Suprapubic skin (tissue), 4 donors: Measurements from ENCODE around the gene ZNF428. TPM values are rescaled to one million over a fixed set of nuclear protein-coding genes. Genes with fewer than 3 reads are reported as not detected.
A peak's percentile ranks its signal among the peaks of the same experiment; 100 is the strongest.

Experiments
- DNase-seq, 2 donors: peaks; one replicate each; pipeline ENCODE4 v3.0.0-alpha.2; 2019; ENCODE audit warnings: low spot score in 2 of 2
- H3K27ac ChIP-seq: fragments of 200-600 bp; sonication (generic); one replicate; pipeline ENCODE4 v1.5.1; 2019
- H3K27me3 ChIP-seq: fragments of 200-600 bp; sonication (generic); one replicate; pipeline ENCODE4 v1.5.1; 2019
- H3K36me3 ChIP-seq: fragments of 200-600 bp; sonication (generic); one replicate; pipeline ENCODE4 v1.5.1; 2019
- H3K4me1 ChIP-seq: fragments of 200-600 bp; sonication (generic); one replicate; pipeline ENCODE4 v1.5.1; 2019
- H3K4me3 ChIP-seq: fragments of 200-600 bp; sonication (generic); one replicate; pipeline ENCODE4 v1.5.1; 2019; ENCODE audit warnings: mild to moderate bottlenecking
- H3K9me3 ChIP-seq: fragments of 200-600 bp; sonication (generic); one replicate; pipeline ENCODE4 v1.5.1; 2019
- EP300 ChIP-seq: sonication (generic); formaldehyde crosslinking; IDR thresholded peaks from one replicate; pipeline ENCODE4 v1.6.1; 2017; ENCODE audit warnings: antibody characterized with exemption
- POLR2A ChIP-seq, 2 donors: fragments of 450-650 bp; IDR thresholded peaks; one replicate each; pipeline ENCODE4 v1.6.1; 2017; ENCODE audit warnings: antibody characterized with exemption in 2 of 2, mild to moderate bottlenecking in 2 of 2, moderate library complexity in 2 of 2
- POLR2AphosphoS5 ChIP-seq, 3 donors: sonication (generic); formaldehyde crosslinking; IDR thresholded peaks; one replicate each; pipeline ENCODE4 v1.6.1; 2017; ENCODE audit warnings: antibody characterized with exemption in 3 of 3
- WGBS: methylation state at CpG from one replicate; pipeline ENCODE4 v1.1.5; 2018; 5-methylcytosine and 5-hydroxymethylcytosine counted together
- total RNA-seq, 4 donors: library from RNA; depleted of rRNA; stranded (reverse); fragments of >200 nt; gene quantifications; one replicate each; pipeline ENCODE4 v1.1.0, GENCODE V29; 2016
- TF ChIP-seq, protein P1 (sequence below), 2 donors: fragments of 200-600 bp in 1 of 2; fragments of 450-650 bp in 1 of 2; sonication (generic) in 1 of 2; IDR thresholded peaks; one replicate each; pipeline ENCODE4 v1.5.1; 2016 to 2019; ENCODE audit warnings: antibody characterized with exemption in 2 of 2, mild to moderate bottlenecking in 1 of 2, moderate library complexity in 1 of 2

Gene ZNF428
- total RNA-seq, 4 donors from 2014 or later, result 10.6 to 19.3 (median 17.5) TPM

DNA sequence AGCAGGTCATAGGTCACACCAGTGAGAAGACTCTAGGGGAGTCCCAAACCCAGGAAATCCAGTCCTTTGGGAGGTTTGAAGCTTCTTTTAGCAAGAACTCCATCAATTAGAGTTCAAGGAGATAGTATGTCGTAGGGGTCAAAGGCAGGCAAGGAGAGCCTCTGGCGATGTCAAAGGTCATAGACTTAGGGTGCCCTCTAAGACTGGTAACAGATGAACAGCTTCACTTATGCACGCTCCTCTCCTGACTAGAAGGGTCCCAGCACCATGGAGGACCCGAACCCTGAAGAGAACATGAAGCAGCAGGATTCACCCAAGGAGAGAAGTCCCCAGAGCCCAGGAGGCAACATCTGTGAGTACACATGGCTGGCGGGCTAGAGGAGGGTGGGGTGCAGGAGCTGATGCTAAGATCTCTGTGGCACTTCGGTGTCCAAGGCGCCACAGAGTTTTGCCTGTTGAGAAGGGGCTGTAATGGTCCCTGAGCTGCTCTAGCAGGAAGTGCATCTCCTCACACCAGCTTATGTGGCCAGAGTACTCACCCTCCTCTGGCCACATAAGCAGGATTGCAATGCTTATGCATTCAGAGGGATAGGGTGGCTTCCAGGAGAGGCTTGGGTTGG, 22.5 kb downstream of the ZNF428 start:
- Histone ChIP-seq H3K4me3 (peak overlapping the region; percentile 60), H3K27ac (peak overlapping the region; percentile 96), H3K9me3 (no peaks in the 10 kb centered on the region), H3K27me3 (no peaks in the 10 kb centered on the region), H3K4me1 (peaks cover 40% of the 10 kb centered on the region), H3K36me3 (peaks cover 29% of the 10 kb centered on the region)
- 30% methylated on average over 7 of the region's 7 CpGs for WGBS
- no peak for DNase-seq
- TF ChIP-seq EP300 (no peak), POLR2A (IDR thresholded peaks at IDR 0.05) (no peak), POLR2AphosphoS5 (IDR thresholded peaks at IDR 0.05) (no peak)
- TF ChIP-seq, protein P1, sequence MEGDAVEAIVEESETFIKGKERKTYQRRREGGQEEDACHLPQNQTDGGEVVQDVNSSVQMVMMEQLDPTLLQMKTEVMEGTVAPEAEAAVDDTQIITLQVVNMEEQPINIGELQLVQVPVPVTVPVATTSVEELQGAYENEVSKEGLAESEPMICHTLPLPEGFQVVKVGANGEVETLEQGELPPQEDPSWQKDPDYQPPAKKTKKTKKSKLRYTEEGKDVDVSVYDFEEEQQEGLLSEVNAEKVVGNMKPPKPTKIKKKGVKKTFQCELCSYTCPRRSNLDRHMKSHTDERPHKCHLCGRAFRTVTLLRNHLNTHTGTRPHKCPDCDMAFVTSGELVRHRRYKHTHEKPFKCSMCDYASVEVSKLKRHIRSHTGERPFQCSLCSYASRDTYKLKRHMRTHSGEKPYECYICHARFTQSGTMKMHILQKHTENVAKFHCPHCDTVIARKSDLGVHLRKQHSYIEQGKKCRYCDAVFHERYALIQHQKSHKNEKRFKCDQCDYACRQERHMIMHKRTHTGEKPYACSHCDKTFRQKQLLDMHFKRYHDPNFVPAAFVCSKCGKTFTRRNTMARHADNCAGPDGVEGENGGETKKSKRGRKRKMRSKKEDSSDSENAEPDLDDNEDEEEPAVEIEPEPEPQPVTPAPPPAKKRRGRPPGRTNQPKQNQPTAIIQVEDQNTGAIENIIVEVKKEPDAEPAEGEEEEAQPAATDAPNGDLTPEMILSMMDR (IDR thresholded peaks at IDR 0.05), result no peak

- WGBS, result 0% methylated on average over 49 of the region's 60 CpGs
- peaks cover 36% of the 10 kb centered on the region for H3K36me3 ChIP-seq
Observed at GRCh38 chr19:43595999-43596841, 23.2 kb downstream of the ZNF428 start, which contains the start of the genes IRGQ and ZNF576. Gene IRGQ (minus strand): TSS chr19:43596134. CDS start chr19:43595338, 796 bp downstream. Gene ZNF576 (plus strand): TSS chr19:43596595. CDS start chr19:43597109, 514 bp downstream.

GRCh38 chr19:43595605-43595998, 23.8 kb downstream of the ZNF428 start:
- TF ChIP-seq POLR2AphosphoS5 (IDR thresholded peaks at IDR 0.05) (no peak), POLR2A (IDR thresholded peaks at IDR 0.05) (peak in 1 of 2 donors; percentile 61)
- peaks cover 40% of the 10 kb centered on the region for H3K4me1 ChIP-seq
- DNase-seq, result no peak
- peak overlapping the region; percentile 60 for H3K4me3 ChIP-seq
- 0% methylated on average over 17 of the region's 18 CpGs for WGBS
- H3K9me3 ChIP-seq, result no peaks in the 10 kb centered on the region
- no peaks in the 10 kb centered on the region for H3K27me3 ChIP-seq
- peaks cover 37% of the 10 kb centered on the region for H3K36me3 ChIP-seq
- peak overlapping the region; percentile 96 for H3K27ac ChIP-seq

More at GRCh38 chr19:43595999-43596841, 23.2 kb downstream of the ZNF428 start, which contains the start of the genes IRGQ and ZNF576:
- Histone ChIP-seq H3K27me3 (no peaks in the 10 kb centered on the region), H3K4me3 (peak within 1 kb of the TSS; percentile 60), H3K4me1 (peaks cover 40% of the 10 kb centered on the region), H3K9me3 (no peaks in the 10 kb centered on the region), H3K27ac (peak within 1 kb of the TSS; percentile 96)
- peak; percentile 100 for DNase-seq
- TF ChIP-seq, protein P1 (IDR thresholded peaks at IDR 0.05), result no peak
- TF ChIP-seq EP300, result no peak
- peak in 1 of 2 donors; percentile 12 for TF ChIP-seq POLR2A (IDR thresholded peaks at IDR 0.05)
- peak; percentile 27 to 86 (median 77) for TF ChIP-seq POLR2AphosphoS5 (IDR thresholded peaks at IDR 0.05)

- Histone ChIP-seq H3K9me3 (no peaks in the 10 kb centered on the region), H3K27ac (peak overlapping the region; percentile 96), H3K36me3 (peaks cover 40% of the 10 kb centered on the region), H3K27me3 (no peaks in the 10 kb centered on the region), H3K4me3 (peak overlapping the region; percentile 60), H3K4me1 (peaks cover 40% of the 10 kb centered on the region)
- TF ChIP-seq, protein P1 (IDR thresholded peaks at IDR 0.05), result peak; percentile 35 to 87
- TF ChIP-seq EP300, result no peak
- 3% methylated on average over 48 of the region's 64 CpGs for WGBS
- peak in 1 of 2 donors; percentile 78 for DNase-seq
Observed at GRCh38 chr19:43594710-43595604, 24.5 kb downstream of the ZNF428 start.

- Histone ChIP-seq H3K4me3 (peak overlapping the region; percentile 60), H3K9me3 (no peaks in the 10 kb centered on the region), H3K27ac (no peak overlapping the region), H3K36me3 (peaks cover 40% of the 10 kb centered on the region), H3K27me3 (no peaks in the 10 kb centered on the region), H3K4me1 (peaks cover 40% of the 10 kb centered on the region)
- 88% methylated on average over 10 of the region's 10 CpGs for WGBS
- no peak for DNase-seq
- TF ChIP-seq, protein P1 (IDR thresholded peaks at IDR 0.05), result no peak
- no peak for TF ChIP-seq EP300
- no peak for TF ChIP-seq POLR2AphosphoS5 (IDR thresholded peaks at IDR 0.05)
- no peak for TF ChIP-seq POLR2A (IDR thresholded peaks at IDR 0.05)
Observed at GRCh38 chr19:43594081-43594697, 25.2 kb downstream of the ZNF428 start.
